ENCODE results near the gene APOC1. TPM values are rescaled to one million over a fixed set of nuclear protein-coding genes. Genes with fewer than 3 reads are reported as not detected.

Gene APOC1
- total RNA-seq, 4 donors from 2014 or later = 3.9 to 107 (median 14.2) TPM; not detected in 1

- H3K36me3 ChIP-seq = peaks cover 0 to 11% (median 0%) of the 10 kb centered on the region in 3 donors
- no peak for DNase-seq
- H3K4me1 ChIP-seq = peaks cover 0 to 32% (median 15%) of the 10 kb centered on the region in 4 donors
- TF ChIP-seq CTCF (IDR thresholded peaks at IDR 0.05) = no peak
- no peak for TF ChIP-seq POLR2A (IDR thresholded peaks at IDR 0.05)
- H3K9me3 ChIP-seq = no peaks in the 10 kb centered on the region
- peak overlapping the region; percentile 87 to 97 (median 94) for H3K27ac ChIP-seq
- H3K4me3 ChIP-seq = peak overlapping the region; percentile 86 to 99 (median 91)
- H3K27me3 ChIP-seq = no peaks in the 10 kb centered on the region
Observed at GRCh38 chr19:44954278-44954648, 39.9 kb downstream of the APOC1 start.

GRCh38 chr19:44954649-44955504 is 40.5 kb downstream of the APOC1 start, which contains the start of gene CLPTM1:
Gene CLPTM1, plus strand, starts transcription at chr19:44955380. Its CDS starts 16 bp downstream, at chr19:44955396.
- peaks cover 0 to 32% (median 15%) of the 10 kb centered on the region in 4 donors for H3K4me1 ChIP-seq
- DNase-seq = peak; percentile 95 to 98 (median 97)
- H3K9me3 ChIP-seq = no peaks in the 10 kb centered on the region
- peak within 1 kb of the TSS; percentile 86 to 99 (median 91) for H3K4me3 ChIP-seq
- peaks cover 0 to 7% (median 0%) of the 10 kb centered on the region in 3 donors for H3K36me3 ChIP-seq
- H3K27me3 ChIP-seq = no peaks in the 10 kb centered on the region
- H3K27ac ChIP-seq = peak within 1 kb of the TSS; percentile 87 to 97 (median 94)
- peak in 2 of 6 experiments; percentile 5 to 24 for TF ChIP-seq CTCF (IDR thresholded peaks at IDR 0.05)
- TF ChIP-seq POLR2A (IDR thresholded peaks at IDR 0.05) = peak; percentile 65 to 69

GRCh38 chr19:44955505-44956439 is 41.4 kb downstream of the APOC1 start:
- no peak for DNase-seq
- TF ChIP-seq CTCF (IDR thresholded peaks at IDR 0.05) (no peak), POLR2A (IDR thresholded peaks at IDR 0.05) (no peak)
- Histone ChIP-seq H3K27me3 (no peaks in the 10 kb centered on the region), H3K4me1 (peaks cover 0 to 32% (median 19%) of the 10 kb centered on the region in 4 donors), H3K9me3 (no peaks in the 10 kb centered on the region), H3K4me3 (peak overlapping the region; percentile 86 to 99 (median 91)), H3K36me3 (peaks cover 0 to 10% (median 0%) of the 10 kb centered on the region in 3 donors), H3K27ac (peak overlapping the region; percentile 87 to 97 (median 94))

GRCh38 chr19:44957526-44957925 is 43.1 kb downstream of the APOC1 start:
- TF ChIP-seq CTCF (IDR thresholded peaks at IDR 0.05) (no peak), POLR2A (IDR thresholded peaks at IDR 0.05) (no peak)
- Histone ChIP-seq H3K4me1 (peaks cover 0 to 30% (median 23%) of the 10 kb centered on the region in 4 donors), H3K36me3 (peaks cover 0 to 25% (median 0%) of the 10 kb centered on the region in 3 donors), H3K27ac (no peak overlapping the region), H3K27me3 (no peaks in the 10 kb centered on the region), H3K9me3 (no peaks in the 10 kb centered on the region), H3K4me3 (no peak overlapping the region)
- DNase-seq = no peak

- no peaks in the 10 kb centered on the region for H3K9me3 ChIP-seq
- no peak for DNase-seq
- TF ChIP-seq POLR2A (IDR thresholded peaks at IDR 0.05) (no peak), CTCF (IDR thresholded peaks at IDR 0.05) (no peak)
- H3K27me3 ChIP-seq = no peaks in the 10 kb centered on the region
- H3K36me3 ChIP-seq = peaks cover 0 to 30% (median 0%) of the 10 kb centered on the region in 3 donors
- H3K27ac ChIP-seq = no peak overlapping the region
- H3K4me1 ChIP-seq = peaks cover 0 to 30% (median 23%) of the 10 kb centered on the region in 4 donors
- H3K4me3 ChIP-seq = no peak overlapping the region
Observed at GRCh38 chr19:44958090-44958489, 43.7 kb downstream of the APOC1 start.
